H1 (cell line): ENCODE data around the gene GCK. TPM values are rescaled to one million over a fixed set of nuclear protein-coding genes. Genes with fewer than 3 reads are reported as not detected.

Experiments used
- CTCF ChIA-PET: fragments of 300-600 bp; sonication (Branson Sonifier 250); formaldehyde crosslinking; loops from one replicate; lab custom pipeline; 2021; ENCODE audit not compliant: partially characterized antibody; lab: Charles Lee
- POLR2A ChIA-PET: fragments of 300-600 bp; sonication (Branson Sonifier 250); formaldehyde crosslinking; loops from one replicate; lab custom pipeline; 2021; ENCODE audit warnings: inconsistent platforms; ENCODE audit not compliant: partially characterized antibody; lab: Charles Lee
- DNase-seq, 2 experiments: peaks; one replicate each; pipeline versions ENCODE4 v3.0.0 to v3.0.0-alpha.2; 2010 to 2022; ENCODE audit warnings: low spot score in 2 of 2, low read depth in 1 of 2, mixed read lengths in 1 of 2
- FAIRE-seq: peaks from 2 replicates; lab custom pipeline; 2011; peaks lifted over from hg19 to GRCh38; lab: Jason Lieb, UNC
- H2AFZ ChIP-seq: 2 replicates; pipeline ENCODE4 v1.8.1; 2012; ENCODE audit warnings: low read length, inconsistent platforms
- H2AK5ac ChIP-seq: 2 replicates; pipeline ENCODE4 v1.6.1; 2013; ENCODE audit warnings: low read depth, low read length
- H2BK120ac ChIP-seq: replicated peaks from 2 replicates; pipeline ENCODE3; 2013; ENCODE audit warnings: low read depth, low read length, inconsistent platforms
- H2BK12ac ChIP-seq: 2 replicates; pipeline ENCODE4 v1.6.1; 2013; ENCODE audit warnings: low read depth, low read length
- H2BK15ac ChIP-seq: 2 replicates; pipeline ENCODE4 v1.6.1; 2013; ENCODE audit warnings: low read length
- H2BK20ac ChIP-seq: 2 replicates; pipeline ENCODE4 v1.6.1; 2013; ENCODE audit warnings: low read length
- H2BK5ac ChIP-seq: 2 replicates; pipeline ENCODE4 v1.6.1; 2013; ENCODE audit warnings: low read depth, low read length
- H3K14ac ChIP-seq: 2 replicates; pipeline ENCODE4 v1.6.1; 2013; ENCODE audit warnings: inconsistent platforms; ENCODE audit not compliant: insufficient read length
- H3K18ac ChIP-seq: 2 replicates; pipeline ENCODE4 v1.6.1; 2013; ENCODE audit warnings: low read length; ENCODE audit errors: extremely low read depth
- H3K23ac ChIP-seq: 2 replicates; pipeline ENCODE4 v1.6.1; 2013; ENCODE audit warnings: inconsistent platforms; ENCODE audit not compliant: insufficient read length
- H3K23me2 ChIP-seq: 2 replicates; pipeline ENCODE4 v1.6.1; 2013; ENCODE audit warnings: low read depth, low read length
- H3K27ac ChIP-seq: 2 replicates; pipeline ENCODE4 v1.6.1; 2011; ENCODE audit warnings: low read depth, low read length, inconsistent platforms
- H3K27me3 ChIP-seq, 4 experiments: replicated peaks in 1 of 4; 1 replicate in 1 of 4; 2 replicates in 3 of 4; pipeline versions ENCODE4 v1.6.1 to v1.8.1; 2011 to 2013; ENCODE audit warnings: low read length in 3 of 4, mild to moderate bottlenecking in 3 of 4, inconsistent platforms in 2 of 4, mixed read lengths in 2 of 4, moderate library complexity in 1 of 4; ENCODE audit not compliant: control insufficient read depth in 3 of 4, insufficient read depth in 3 of 4; ENCODE audit errors: extremely low read depth in 1 of 4
- H3K36me3 ChIP-seq, 4 experiments: 2 replicates each; pipeline versions ENCODE4 v1.6.1 to v1.8.1; 2011 to 2013; ENCODE audit warnings: mild to moderate bottlenecking in 4 of 4, low read length in 3 of 4, moderate library complexity in 2 of 4, control low read depth in 1 of 4, inconsistent platforms in 1 of 4; ENCODE audit not compliant: insufficient read depth in 4 of 4, control insufficient read depth in 2 of 4
- H3K4ac ChIP-seq: replicated peaks from 2 replicates; pipeline ENCODE3; 2013; ENCODE audit warnings: low read length, low read depth, mixed read lengths, inconsistent platforms; ENCODE audit not compliant: insufficient read length
- H3K4me1 ChIP-seq, 4 experiments: replicated peaks in 1 of 4; 1 replicate in 1 of 4; 2 replicates in 3 of 4; pipeline versions ENCODE4 v1.6.1 to v1.8.1; 2011 to 2013; ENCODE audit warnings: low read length in 3 of 4, inconsistent platforms in 2 of 4, mixed read lengths in 1 of 4; ENCODE audit not compliant: insufficient read depth in 4 of 4, control insufficient read depth in 3 of 4
- H3K4me2 ChIP-seq, 2 experiments: 2 replicates each; pipeline versions ENCODE4 v1.6.1 to v1.8.1; 2011 to 2013; ENCODE audit warnings: low read depth in 2 of 2, low read length in 2 of 2, control low read depth in 1 of 2, inconsistent platforms in 1 of 2, mild to moderate bottlenecking in 1 of 2; ENCODE audit not compliant: insufficient read depth in 1 of 2
- H3K4me3 ChIP-seq, 4 experiments: fragments of 200-600, 300-600 bp in 1 of 4; sonication (generic), shearing (Covaris generic), sonication (Bioruptor Twin) in 1 of 4; 2 replicates each; pipeline versions ENCODE4 v1.5.1 to v1.8.1; 2011 to 2016; ENCODE audit warnings: low read length in 4 of 4, low read depth in 3 of 4, control low read depth in 2 of 4, inconsistent platforms in 2 of 4, mild to moderate bottlenecking in 2 of 4, mixed read lengths in 1 of 4, moderate library complexity in 1 of 4; ENCODE audit not compliant: insufficient read depth in 2 of 4; ENCODE audit errors: extremely low read depth in 1 of 4
- H3K56ac ChIP-seq: replicated peaks from 2 replicates; pipeline ENCODE3; 2013; ENCODE audit warnings: low read depth, mild to moderate bottlenecking, mixed read lengths, low read length, inconsistent platforms; ENCODE audit not compliant: insufficient read length
- H3K79me1 ChIP-seq: 2 replicates; pipeline ENCODE4 v1.6.1; 2013; ENCODE audit warnings: low read depth, low read length, control low read depth
- H3K79me2 ChIP-seq, 2 experiments: 2 replicates each; pipeline versions ENCODE4 v1.6.1 to v1.8.1; 2012 to 2013; ENCODE audit warnings: low read length in 2 of 2, mild to moderate bottlenecking in 2 of 2, inconsistent platforms in 1 of 2; ENCODE audit not compliant: insufficient read depth in 2 of 2, control insufficient read depth in 1 of 2
- H3K9ac ChIP-seq, 4 experiments: replicated peaks in 1 of 4; 1 replicate in 1 of 4; 2 replicates in 3 of 4; pipeline versions ENCODE4 v1.6.1 to v1.8.1; 2011 to 2013; ENCODE audit warnings: low read depth in 3 of 4, low read length in 3 of 4, control low read depth in 2 of 4, mild to moderate bottlenecking in 2 of 4, moderate library complexity in 2 of 4, inconsistent platforms in 1 of 4; ENCODE audit errors: extremely low read depth in 1 of 4
- H3K9me3 ChIP-seq, 2 experiments: 2 replicates each; pipeline versions ENCODE4 v1.6.1 to v1.8.1; 2012 to 2013; ENCODE audit warnings: mild to moderate bottlenecking in 2 of 2, moderate library complexity in 2 of 2, control low read depth in 1 of 2, inconsistent platforms in 1 of 2, low read depth in 1 of 2, low read length in 1 of 2, mixed read lengths in 1 of 2; ENCODE audit not compliant: insufficient read depth in 2 of 2
- H4K20me1 ChIP-seq, 2 experiments: replicated peaks in 1 of 2; 2 replicates each; pipeline versions ENCODE3 to v1.8.1; 2011 to 2013; ENCODE audit warnings: inconsistent platforms in 2 of 2, low read length in 2 of 2, mild to moderate bottlenecking in 1 of 2; ENCODE audit not compliant: insufficient read depth in 2 of 2, control insufficient read depth in 1 of 2
- H4K5ac ChIP-seq: 2 replicates; pipeline ENCODE4 v1.6.1; 2013; ENCODE audit warnings: low read length, low read depth, mixed read lengths, inconsistent platforms; ENCODE audit not compliant: insufficient read length
- H4K8ac ChIP-seq: 2 replicates; pipeline ENCODE4 v1.8.0; 2013; ENCODE audit warnings: mild to moderate bottlenecking, moderate library complexity, low read length, inconsistent platforms; ENCODE audit not compliant: insufficient read depth; ENCODE audit errors: extremely low read depth
- H4K91ac ChIP-seq: replicated peaks from 2 replicates; pipeline ENCODE3; 2013; ENCODE audit warnings: low read length, mixed read lengths, inconsistent platforms; ENCODE audit not compliant: insufficient read length
- ASH2L ChIP-seq: fragments of 200-600, 300-600 bp; sonication (generic); IDR thresholded peaks from one replicate; pipeline ENCODE4 v1.7.1; 2017; ENCODE audit warnings: low read length
- CBX5 ChIP-seq: fragments of 300-800, 300-1000 bp; sonication (generic); IDR thresholded peaks from 2 replicates; pipeline ENCODE4 v1.7.1; 2016; ENCODE audit warnings: antibody characterized with exemption, low read length, low read depth
- SIRT6 ChIP-seq: IDR thresholded peaks from one replicate; pipeline ENCODE4 v1.7.1; 2012; ENCODE audit warnings: low read length, inconsistent platforms
- SUZ12 ChIP-seq: fragments of 200-600 bp; sonication (generic); IDR thresholded peaks from 2 replicates; pipeline ENCODE4 v1.6.1; 2012; ENCODE audit warnings: mild to moderate bottlenecking, inconsistent platforms, low read length, moderate library complexity, mixed read lengths
- WGBS, 2 experiments: shearing (Covaris generic) in 1 of 2; methylation state at CpG; one replicate each; pipeline versions ENCODE4 v1.1.6 to v1.1.7; 2013 to 2015; ENCODE audit warnings: low lambda C conversion rate in 2 of 2, mixed read lengths in 2 of 2, inconsistent platforms in 1 of 2, low coverage in 1 of 2, missing lambda C conversion rate in 1 of 2; ENCODE audit not compliant: insufficient replicate concordance in 2 of 2, insufficient coverage in 1 of 2, insufficient read length in 1 of 2; ENCODE audit errors: extremely low coverage in 1 of 2, missing lambda C conversion rate in 1 of 2; 5-methylcytosine and 5-hydroxymethylcytosine counted together
- polyA plus RNA-seq, 7 experiments: library from polyadenylated mRNA; depleted of rRNA in 3 of 7; stranded (reverse) in 5 of 7; unstranded in 2 of 7; fragments of >200 nt in 5 of 7; fragments of 200-250 nt in 2 of 7; gene quantifications; 1 replicate in 5 of 7; 2 replicates in 1 of 7; 4 replicates in 1 of 7; pipeline versions ENCODE4 v1.2.1 to v1.2.3, GENCODE V29; 2011 to 2013; ENCODE audit warnings: missing spikeins in 2 of 7, mixed read lengths in 2 of 7
- total RNA-seq: library from RNA; stranded (reverse); fragmentation: NEBNext Ultra II Directional; extraction: Animal tissue kit (Norgen Biotek cat#: 25700); gene quantifications from 2 replicates; pipeline ENCODE4 v1.2.1, GENCODE V29; 2021
- TF ChIP-seq, protein P1 (sequence below): IDR thresholded peaks from 2 replicates; pipeline ENCODE4 v1.6.1; 2011; ENCODE audit warnings: low read length, improper control_type of control experiment

GCK gene
- total and polyA plus RNA-seq, 2 of the 8 experiments (the other 6 are each of a cell fraction or from before 2014, with no cell fraction given) = 2.4 to 4.9 TPM

DNA sequence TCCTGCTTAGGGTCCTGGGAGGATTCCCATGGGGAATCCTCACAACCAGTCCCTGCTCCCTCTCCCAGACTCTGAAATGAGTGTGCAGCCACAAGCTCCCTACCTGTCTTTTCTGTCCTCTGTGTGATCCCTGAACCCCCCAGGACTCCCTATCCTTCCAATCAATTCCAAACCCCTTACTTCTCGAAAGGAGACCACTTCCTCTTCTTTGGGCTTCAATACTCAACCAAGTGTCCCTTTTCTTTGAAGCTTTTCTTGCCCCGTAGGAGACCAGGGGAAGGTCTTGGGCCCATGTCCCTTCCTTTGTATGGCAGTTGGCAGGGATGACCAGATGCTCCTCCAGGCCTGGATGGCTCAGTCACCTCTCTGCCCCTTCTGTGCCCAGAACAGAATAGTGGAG lies 83.4 kb downstream of the GCK start:
- Histone ChIP-seq H3K18ac (no peak overlapping the region), H2AK5ac (no peak overlapping the region), H3K56ac (no peak overlapping the region), H3K23me2 (peaks cover 15% of the 10 kb centered on the region), H2AFZ (no peak overlapping the region), H2BK12ac (no peak overlapping the region), H2BK120ac (no peak overlapping the region), H3K14ac (no peak overlapping the region), H3K9me3 (no peaks in the 10 kb centered on the region), H3K23ac (no peak overlapping the region), H2BK20ac (no peak overlapping the region), H3K36me3 (no peaks in the 10 kb centered on the region; a peak in 2 of 8 replicates), H3K4ac (no peak overlapping the region), H3K79me1 (peaks cover 4% of the 10 kb centered on the region; the same call in 1 of the 2 replicates), H2BK15ac (no peak overlapping the region), H4K91ac (no peak overlapping the region), H4K8ac (no peak overlapping the region), H3K79me2 (no peaks in the 10 kb centered on the region; a peak in 1 of 4 replicates), H4K5ac (no peak overlapping the region), H3K9ac (no peak overlapping the region), H3K27me3 (peaks cover 0 to 29% (median 16%) of the 10 kb centered on the region in 4 experiments; a peak in 6 of 7 replicates), H4K20me1 (peaks cover 2 to 3% of the 10 kb centered on the region in 2 experiments), H3K4me1 (peaks cover 0 to 12% (median 9%) of the 10 kb centered on the region in 4 experiments; a peak in 6 of 7 replicates), H3K27ac (no peak overlapping the region), H2BK5ac (no peak overlapping the region), H3K4me3 (no peak overlapping the region), H3K4me2 (peak overlapping the region in 1 of 2 experiments; percentile 98; a peak in 1 of 4 replicates)
- no peak for DNase-seq
- ChIA-PET CTCF (interaction anchor here (0.8 to 1.4 kb wide), 3 partner anchors 25 to 115 kb away, joined by 3 to 5 read pairs (median 4); no protein-coding TSS in a partner anchor), POLR2A (interaction anchor here (1.1 to 2.0 kb wide), 5 partner anchors 10 to 111 kb away, joined by 3 to 13 read pairs (median 8); partner anchors contain the start of gene POLD2)
- no peak for FAIRE-seq
- WGBS, 2 experiments = 77% methylated on average over 2 of the region's 2 CpGs; no CpG with 5 or more reads in 1 of the 2 experiments
- TF ChIP-seq ASH2L (no peak), CBX5 (no peak), SIRT6 (no peak), SUZ12 (no peak)
- TF ChIP-seq, protein P1, sequence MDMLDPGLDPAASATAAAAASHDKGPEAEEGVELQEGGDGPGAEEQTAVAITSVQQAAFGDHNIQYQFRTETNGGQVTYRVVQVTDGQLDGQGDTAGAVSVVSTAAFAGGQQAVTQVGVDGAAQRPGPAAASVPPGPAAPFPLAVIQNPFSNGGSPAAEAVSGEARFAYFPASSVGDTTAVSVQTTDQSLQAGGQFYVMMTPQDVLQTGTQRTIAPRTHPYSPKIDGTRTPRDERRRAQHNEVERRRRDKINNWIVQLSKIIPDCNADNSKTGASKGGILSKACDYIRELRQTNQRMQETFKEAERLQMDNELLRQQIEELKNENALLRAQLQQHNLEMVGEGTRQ = no peak
